ENCODE results near the gene SPON2.

GRCh38 chr4:1214101-1215095, 42.0 kb upstream of the SPON2 start:
- TF ChIP-seq CTCF (conservative IDR thresholded peaks at IDR 0.05; ENCODE audit: low read length): no peak
- no peak for TF ChIP-seq EZH2phosphoT487 (IDR thresholded peaks at IDR 0.05; ENCODE audit: borderline replicate concordance)
